Gastroesophageal sphincter (tissue), 4 donors: ENCODE results near the gene PLAC8L1. TPM values are rescaled to one million over a fixed set of nuclear protein-coding genes. Genes with fewer than 3 reads are reported as not detected.
"Not testable (repeated sequence)": the region's sequence is repeated elsewhere in the genome, so short reads cannot be mapped to it uniquely, and the experiment has no call there.

Source experiments
- ATAC-seq: fragments of 150-250 bp; one replicate; pipeline ENCODE4 v1.9.1; 2016; ENCODE audit warnings: mild to moderate bottlenecking, moderate library complexity
- H3K27ac ChIP-seq, 4 donors: fragments of 200-600 bp; sonication (generic) in 3 of 4; 1 replicate in 3 of 4; 2 replicates in 1 of 4; pipeline ENCODE4 v1.5.1; 2016 to 2019
- H3K27me3 ChIP-seq: fragments of 200-600 bp; sonication (generic); one replicate; pipeline ENCODE4 v1.5.1; 2019
- H3K36me3 ChIP-seq, 2 donors: fragments of 200-600 bp; sonication (generic); one replicate each; pipeline ENCODE4 v1.5.1; 2019; ENCODE audit warnings: control low read depth in 1 of 2
- H3K4me1 ChIP-seq, 3 donors: fragments of 200-600 bp; sonication (generic); 1 replicate in 2 of 3; 2 replicates in 1 of 3; pipeline ENCODE4 v1.5.1; 2016 to 2019; ENCODE audit warnings: control low read depth in 2 of 3
- H3K4me3 ChIP-seq, 2 donors: fragments of 200-600 bp; sonication (generic); one replicate each; pipeline ENCODE4 v1.5.1; 2019; ENCODE audit warnings: mild to moderate bottlenecking in 1 of 2, moderate library complexity in 1 of 2
- H3K9me3 ChIP-seq, 3 donors: fragments of 200-600 bp; sonication (generic); one replicate each; pipeline ENCODE4 v1.5.1; 2017 to 2019; ENCODE audit warnings: control low read depth in 2 of 3
- CTCF ChIP-seq, 4 experiments: fragments of 200-600 bp in 2 of 4; fragments of 450-650 bp in 2 of 4; sonication (generic) in 1 of 4; IDR thresholded peaks; one replicate each; pipeline ENCODE4 v1.5.1; 2017 to 2019; ENCODE audit warnings: antibody characterized with exemption in 4 of 4, mild to moderate bottlenecking in 2 of 4, moderate library complexity in 2 of 4
- EP300 ChIP-seq: sonication (generic); formaldehyde crosslinking; IDR thresholded peaks from one replicate; pipeline ENCODE4 v1.6.1; 2017; ENCODE audit warnings: antibody characterized with exemption, mild to moderate bottlenecking
- POLR2A ChIP-seq, 2 donors: fragments of 450-650 bp; IDR thresholded peaks; one replicate each; pipeline ENCODE4 v1.6.1; 2017; ENCODE audit warnings: antibody characterized with exemption in 2 of 2, mild to moderate bottlenecking in 2 of 2, moderate library complexity in 1 of 2
- POLR2AphosphoS5 ChIP-seq: sonication (generic); formaldehyde crosslinking; IDR thresholded peaks from one replicate; pipeline ENCODE4 v1.6.1; 2017; ENCODE audit warnings: antibody characterized with exemption
- WGBS, 2 donors: methylation state at CpG; one replicate each; pipeline ENCODE4 v1.1.5; 2018; ENCODE audit warnings: low coverage in 1 of 2; 5-methylcytosine and 5-hydroxymethylcytosine counted together
- total RNA-seq, 4 donors: library from RNA; depleted of rRNA; stranded (reverse); fragments of >200 nt; gene quantifications; one replicate each; pipeline ENCODE4 v1.1.0, GENCODE V29; 2016

Gene PLAC8L1
- total RNA-seq, 4 donors from 2014 or later = 1.2 TPM; not detected in 3

GRCh38 chr5:146111409-146111808 lies 6.0 kb upstream of the PLAC8L1 start:
- no peak overlapping the region for H3K27ac ChIP-seq
- WGBS, 2 donors = 30 to 33% methylated on average over 1 of the region's 1 CpG
- H3K36me3 ChIP-seq = peaks cover 0 to 37% of the 10 kb centered on the region in 2 donors
- H3K27me3 ChIP-seq = no peaks in the 10 kb centered on the region
- no peak for TF ChIP-seq CTCF (IDR thresholded peaks at IDR 0.05)
- TF ChIP-seq POLR2A (IDR thresholded peaks at IDR 0.05) = no peak
- TF ChIP-seq POLR2AphosphoS5 = no peak
- no peak for TF ChIP-seq EP300
- H3K4me3 ChIP-seq = no peak overlapping the region
- H3K4me1 ChIP-seq = no peaks in the 10 kb centered on the region
- no peak for ATAC-seq
- H3K9me3 ChIP-seq = no peaks in the 10 kb centered on the region

- Histone ChIP-seq H3K36me3 (peaks cover 0 to 29% of the 10 kb centered on the region in 2 donors), H3K27ac (no peak overlapping the region), H3K4me1 (no peaks in the 10 kb centered on the region), H3K4me3 (no peak overlapping the region), H3K9me3 (no peaks in the 10 kb centered on the region), H3K27me3 (no peaks in the 10 kb centered on the region)
- whole genome bisulfite sequencing, 2 donors = 83 to 100% methylated on average over 1 of the region's 1 CpG
- no peak for TF ChIP-seq CTCF (IDR thresholded peaks at IDR 0.05)
- no peak for TF ChIP-seq POLR2AphosphoS5
- no peak for TF ChIP-seq POLR2A (IDR thresholded peaks at IDR 0.05)
- TF ChIP-seq EP300 = no peak
- ATAC-seq = no peak
Measured at GRCh38 chr5:146109379-146109778, 4.0 kb upstream of the PLAC8L1 start.

- not testable (repeated sequence) for H3K9me3 ChIP-seq, ATAC-seq, H3K4me3 ChIP-seq, H3K4me1 ChIP-seq, H3K27ac ChIP-seq, H3K27me3 ChIP-seq
- peaks cover 0 to 29% of the 10 kb centered on the region in 2 donors for H3K36me3 ChIP-seq
- no CpG with 5 or more reads among the region's 2 CpGs for WGBS, 2 donors
Measured at GRCh38 chr5:146108870-146109269, 3.5 kb upstream of the PLAC8L1 start.

DNA sequence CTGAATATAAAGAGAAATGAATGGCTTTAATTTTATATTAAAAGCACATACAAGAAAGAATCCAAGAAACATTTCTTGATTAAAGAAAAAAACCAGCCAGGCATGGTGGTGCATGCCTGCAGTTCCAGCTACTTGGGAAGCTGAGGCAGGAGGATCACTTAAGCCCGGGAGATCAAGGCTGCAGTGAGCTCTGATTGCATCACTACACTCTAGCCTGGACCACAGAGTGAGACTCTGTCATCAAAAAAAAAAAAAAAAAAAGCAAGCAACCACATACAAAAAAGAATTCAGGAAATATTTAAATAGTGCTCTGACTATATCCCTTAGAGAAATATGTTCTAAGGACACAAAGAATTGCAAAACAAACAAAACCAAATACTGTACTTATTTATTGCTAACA lies 2.5 kb upstream of the PLAC8L1 start:
- Histone ChIP-seq H3K9me3 (no peaks in the 10 kb centered on the region), H3K4me1 (no peaks in the 10 kb centered on the region), H3K27ac (no peak overlapping the region), H3K36me3 (peaks cover 0 to 20% of the 10 kb centered on the region in 2 donors), H3K4me3 (no peak overlapping the region), H3K27me3 (no peaks in the 10 kb centered on the region)
- no peak for ATAC-seq
- 33 to 57% methylated on average over 1 of the region's 1 CpG for WGBS, 2 donors
- no peak for TF ChIP-seq EP300
- no peak for TF ChIP-seq POLR2AphosphoS5

GRCh38 chr5:146103594-146103993 lies 1.8 kb downstream of the PLAC8L1 start:
- H3K27me3 ChIP-seq = no peaks in the 10 kb centered on the region
- H3K4me1 ChIP-seq = no peaks in the 10 kb centered on the region
- H3K4me3 ChIP-seq = no peak overlapping the region
- H3K9me3 ChIP-seq = no peaks in the 10 kb centered on the region
- no peak overlapping the region for H3K27ac ChIP-seq
- WGBS, 2 donors = 57 to 91% methylated on average over 1 of the region's 1 CpG
- no peak for TF ChIP-seq EP300
- TF ChIP-seq POLR2AphosphoS5 = no peak
- no peak for TF ChIP-seq CTCF (IDR thresholded peaks at IDR 0.05)
- no peak for TF ChIP-seq POLR2A (IDR thresholded peaks at IDR 0.05)
- ATAC-seq = no peak
- H3K36me3 ChIP-seq = peaks cover 0 to 13% of the 10 kb centered on the region in 2 donors

DNA sequence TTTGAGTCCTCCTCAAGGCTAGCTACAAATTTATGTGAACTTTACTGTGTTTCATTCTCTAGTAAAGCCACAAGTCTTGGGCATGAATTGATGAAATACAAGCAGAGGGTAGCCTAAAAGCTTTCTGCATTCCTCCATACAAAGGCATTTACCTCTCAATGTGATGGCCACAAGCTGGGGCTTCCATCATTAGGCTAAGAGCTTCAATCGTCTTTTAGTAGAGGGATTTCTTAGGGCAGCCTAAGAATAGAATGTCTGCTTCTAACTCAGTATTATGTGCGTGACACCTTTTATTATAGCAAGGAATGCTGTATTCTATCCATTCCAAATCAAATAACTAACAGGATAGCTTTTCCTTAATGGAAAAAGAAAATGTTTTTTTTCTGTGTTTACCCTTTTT lies 3.7 kb downstream of the PLAC8L1 start:
- no peak overlapping the region for H3K27ac ChIP-seq
- no peaks in the 10 kb centered on the region for H3K27me3 ChIP-seq
- peaks cover 0 to 13% of the 10 kb centered on the region in 2 donors for H3K36me3 ChIP-seq
- H3K9me3 ChIP-seq = no peaks in the 10 kb centered on the region
- H3K4me3 ChIP-seq = no peak overlapping the region
- H3K4me1 ChIP-seq = no peaks in the 10 kb centered on the region
- no peak for ATAC-seq
- 64 to 71% methylated on average over 2 of the region's 2 CpGs for WGBS, 2 donors
- no peak for TF ChIP-seq POLR2A (IDR thresholded peaks at IDR 0.05)
- no peak for TF ChIP-seq EP300
- no peak for TF ChIP-seq POLR2AphosphoS5
- no peak for TF ChIP-seq CTCF (IDR thresholded peaks at IDR 0.05)
